Ovary (tissue), 3 donors: ENCODE measurements around the gene SELENOH.

Experiments used
- POLR2A ChIP-seq: fragments of 450-650 bp; IDR thresholded peaks from one replicate; pipeline ENCODE4 v1.6.1; 2017; ENCODE audit warnings: antibody characterized with exemption, mild to moderate bottlenecking, moderate library complexity
- TF ChIP-seq, protein P1 (sequence below), 3 donors: fragments of 450-650 bp in 2 of 3; fragments of 200-600 bp in 1 of 3; IDR thresholded peaks; one replicate each; pipeline versions ENCODE4 v1.5.1 to v1.8.0; 2016 to 2022; ENCODE audit warnings: antibody characterized with exemption in 3 of 3, mild to moderate bottlenecking in 1 of 3
- donor health status: DM: no; HTN: no; CAD: no.

GRCh38 chr11:57792870-57793269, 51.6 kb downstream of the SELENOH start:
- TF ChIP-seq, protein P1, sequence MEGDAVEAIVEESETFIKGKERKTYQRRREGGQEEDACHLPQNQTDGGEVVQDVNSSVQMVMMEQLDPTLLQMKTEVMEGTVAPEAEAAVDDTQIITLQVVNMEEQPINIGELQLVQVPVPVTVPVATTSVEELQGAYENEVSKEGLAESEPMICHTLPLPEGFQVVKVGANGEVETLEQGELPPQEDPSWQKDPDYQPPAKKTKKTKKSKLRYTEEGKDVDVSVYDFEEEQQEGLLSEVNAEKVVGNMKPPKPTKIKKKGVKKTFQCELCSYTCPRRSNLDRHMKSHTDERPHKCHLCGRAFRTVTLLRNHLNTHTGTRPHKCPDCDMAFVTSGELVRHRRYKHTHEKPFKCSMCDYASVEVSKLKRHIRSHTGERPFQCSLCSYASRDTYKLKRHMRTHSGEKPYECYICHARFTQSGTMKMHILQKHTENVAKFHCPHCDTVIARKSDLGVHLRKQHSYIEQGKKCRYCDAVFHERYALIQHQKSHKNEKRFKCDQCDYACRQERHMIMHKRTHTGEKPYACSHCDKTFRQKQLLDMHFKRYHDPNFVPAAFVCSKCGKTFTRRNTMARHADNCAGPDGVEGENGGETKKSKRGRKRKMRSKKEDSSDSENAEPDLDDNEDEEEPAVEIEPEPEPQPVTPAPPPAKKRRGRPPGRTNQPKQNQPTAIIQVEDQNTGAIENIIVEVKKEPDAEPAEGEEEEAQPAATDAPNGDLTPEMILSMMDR (IDR thresholded peaks at IDR 0.05): no peak
- no peak for TF ChIP-seq POLR2A
